ENCODE measurements around the gene ZMYND15. TPM values are rescaled to one million over a fixed set of nuclear protein-coding genes. Genes with fewer than 3 reads are reported as not detected.

Gene ZMYND15
- total RNA-seq, 1 donor from 2014 or later = 1.5 TPM

DNA sequence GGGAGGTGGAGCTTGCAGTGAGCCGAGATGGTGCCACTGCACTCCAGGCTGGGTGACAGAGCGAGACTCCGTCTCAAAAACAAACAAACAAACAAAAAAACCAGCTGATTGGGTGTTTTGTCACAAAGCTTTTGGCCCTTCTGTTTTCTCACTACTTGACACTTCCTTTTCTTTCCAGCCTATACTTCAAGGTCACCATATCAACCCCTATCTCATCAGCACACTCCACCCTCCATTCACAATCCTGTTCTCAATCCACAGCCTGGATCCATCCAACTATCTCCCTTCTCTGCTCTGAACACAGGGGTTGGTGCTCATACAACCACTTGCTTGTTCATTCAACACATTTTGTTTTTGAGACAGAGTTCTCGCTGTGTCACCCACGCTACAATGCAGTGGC, 15.0 kb upstream of the ZMYND15 start:
- TF ChIP-seq, protein P1, sequence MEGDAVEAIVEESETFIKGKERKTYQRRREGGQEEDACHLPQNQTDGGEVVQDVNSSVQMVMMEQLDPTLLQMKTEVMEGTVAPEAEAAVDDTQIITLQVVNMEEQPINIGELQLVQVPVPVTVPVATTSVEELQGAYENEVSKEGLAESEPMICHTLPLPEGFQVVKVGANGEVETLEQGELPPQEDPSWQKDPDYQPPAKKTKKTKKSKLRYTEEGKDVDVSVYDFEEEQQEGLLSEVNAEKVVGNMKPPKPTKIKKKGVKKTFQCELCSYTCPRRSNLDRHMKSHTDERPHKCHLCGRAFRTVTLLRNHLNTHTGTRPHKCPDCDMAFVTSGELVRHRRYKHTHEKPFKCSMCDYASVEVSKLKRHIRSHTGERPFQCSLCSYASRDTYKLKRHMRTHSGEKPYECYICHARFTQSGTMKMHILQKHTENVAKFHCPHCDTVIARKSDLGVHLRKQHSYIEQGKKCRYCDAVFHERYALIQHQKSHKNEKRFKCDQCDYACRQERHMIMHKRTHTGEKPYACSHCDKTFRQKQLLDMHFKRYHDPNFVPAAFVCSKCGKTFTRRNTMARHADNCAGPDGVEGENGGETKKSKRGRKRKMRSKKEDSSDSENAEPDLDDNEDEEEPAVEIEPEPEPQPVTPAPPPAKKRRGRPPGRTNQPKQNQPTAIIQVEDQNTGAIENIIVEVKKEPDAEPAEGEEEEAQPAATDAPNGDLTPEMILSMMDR (conservative IDR thresholded peaks at IDR 0.05; ENCODE audit: low read depth, low read length) = no peak
- H3K4me3 ChIP-seq (ENCODE audit: low read depth, low read length) = no peak overlapping the region

DNA sequence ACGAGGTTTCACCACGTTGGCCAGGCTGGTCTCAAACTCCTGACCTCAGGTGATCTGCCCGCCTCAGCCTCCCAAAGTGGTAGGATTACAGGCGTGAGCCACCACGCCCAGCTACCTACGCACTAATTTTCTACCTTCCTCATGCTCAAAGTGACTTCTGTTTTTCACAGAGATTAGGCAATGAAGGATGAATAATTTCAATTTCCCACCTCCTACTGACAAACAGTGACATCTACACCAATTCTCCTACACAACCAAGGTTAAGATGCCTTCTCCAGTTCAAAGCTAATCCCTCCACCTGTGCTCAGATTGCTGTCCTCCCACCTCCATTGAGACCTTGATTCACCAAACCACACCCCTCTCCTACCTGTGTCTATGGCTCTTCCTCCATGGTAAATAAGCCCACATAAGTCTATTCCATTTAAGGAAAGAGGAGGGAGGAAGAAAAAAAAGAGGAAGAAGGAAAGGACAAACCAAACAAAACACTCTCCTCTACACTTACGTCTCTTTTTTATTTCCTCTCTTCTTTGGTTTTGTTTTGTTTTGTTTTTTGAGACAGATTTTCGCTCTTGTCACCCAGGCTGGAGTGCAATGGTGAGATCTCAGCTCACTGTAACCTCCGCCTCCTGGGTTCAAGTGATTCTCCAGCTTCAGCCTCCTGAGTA, 13.9 kb upstream of the ZMYND15 start:
- TF ChIP-seq, protein P1 (conservative IDR thresholded peaks at IDR 0.05; ENCODE audit: low read depth, low read length) = no peak
- no peak for DNase-seq (ENCODE audit: low read depth)
- H3K4me3 ChIP-seq (ENCODE audit: low read depth, low read length) = no peak overlapping the region

More for the DNA sequence above, 15.0 kb upstream of the ZMYND15 start:
- no peak for DNase-seq (ENCODE audit: low read depth)

- DNase-seq (ENCODE audit: low read depth) = no peak
- H3K4me3 ChIP-seq (ENCODE audit: low read depth, low read length) = no peak overlapping the region
- TF ChIP-seq, protein P1 (conservative IDR thresholded peaks at IDR 0.05; ENCODE audit: low read depth, low read length) = no peak
These were observed 11.5 kb upstream of the ZMYND15 start for GRCh38 chr17:4728124-4728523.

DNA sequence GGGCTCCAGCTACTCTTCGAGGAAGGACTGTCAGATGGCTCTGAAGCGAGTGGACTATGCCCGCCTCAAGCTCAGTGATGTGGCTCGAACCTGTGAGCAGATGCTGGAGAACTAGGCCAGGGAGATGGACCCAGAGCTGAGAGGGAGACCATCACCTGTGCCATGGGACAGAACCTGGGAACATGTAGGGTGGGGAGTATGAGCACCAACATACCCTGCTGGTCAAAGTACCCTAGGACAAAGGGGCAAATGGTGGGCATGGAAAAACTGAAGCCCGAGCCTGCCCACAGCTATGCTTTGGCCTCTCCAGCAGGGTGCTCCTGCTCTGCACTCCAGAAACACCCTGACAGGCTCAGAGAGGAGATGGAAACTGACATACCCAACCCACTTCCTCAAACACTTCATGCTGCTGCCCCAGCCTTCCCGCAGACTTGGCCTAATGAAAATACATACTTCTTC, 6.5 kb upstream of the ZMYND15 start:
- no peak for DNase-seq (ENCODE audit: low read depth)
- TF ChIP-seq, protein P1 (conservative IDR thresholded peaks at IDR 0.05; ENCODE audit: low read depth, low read length) = peak; percentile 23
- no peak overlapping the region for H3K4me3 ChIP-seq (ENCODE audit: low read depth, low read length)

GRCh38 chr17:4734857-4735475, 4.7 kb upstream of the ZMYND15 start:
- TF ChIP-seq, protein P1 (conservative IDR thresholded peaks at IDR 0.05; ENCODE audit: low read depth, low read length) = no peak
- H3K4me3 ChIP-seq (ENCODE audit: low read depth, low read length) = no peak overlapping the region
- no peak for DNase-seq (ENCODE audit: low read depth)

- TF ChIP-seq, protein P1 (conservative IDR thresholded peaks at IDR 0.05; ENCODE audit: low read depth, low read length) = no peak
- DNase-seq (ENCODE audit: low read depth) = no peak
- no peak overlapping the region for H3K4me3 ChIP-seq (ENCODE audit: low read depth, low read length)
These were observed 3.6 kb upstream of the ZMYND15 start for GRCh38 chr17:4735876-4736651.
